Measurements from ENCODE around the gene EXOC5.

EXOC5 gene, protein sequence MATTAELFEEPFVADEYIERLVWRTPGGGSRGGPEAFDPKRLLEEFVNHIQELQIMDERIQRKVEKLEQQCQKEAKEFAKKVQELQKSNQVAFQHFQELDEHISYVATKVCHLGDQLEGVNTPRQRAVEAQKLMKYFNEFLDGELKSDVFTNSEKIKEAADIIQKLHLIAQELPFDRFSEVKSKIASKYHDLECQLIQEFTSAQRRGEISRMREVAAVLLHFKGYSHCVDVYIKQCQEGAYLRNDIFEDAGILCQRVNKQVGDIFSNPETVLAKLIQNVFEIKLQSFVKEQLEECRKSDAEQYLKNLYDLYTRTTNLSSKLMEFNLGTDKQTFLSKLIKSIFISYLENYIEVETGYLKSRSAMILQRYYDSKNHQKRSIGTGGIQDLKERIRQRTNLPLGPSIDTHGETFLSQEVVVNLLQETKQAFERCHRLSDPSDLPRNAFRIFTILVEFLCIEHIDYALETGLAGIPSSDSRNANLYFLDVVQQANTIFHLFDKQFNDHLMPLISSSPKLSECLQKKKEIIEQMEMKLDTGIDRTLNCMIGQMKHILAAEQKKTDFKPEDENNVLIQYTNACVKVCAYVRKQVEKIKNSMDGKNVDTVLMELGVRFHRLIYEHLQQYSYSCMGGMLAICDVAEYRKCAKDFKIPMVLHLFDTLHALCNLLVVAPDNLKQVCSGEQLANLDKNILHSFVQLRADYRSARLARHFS

DNA sequence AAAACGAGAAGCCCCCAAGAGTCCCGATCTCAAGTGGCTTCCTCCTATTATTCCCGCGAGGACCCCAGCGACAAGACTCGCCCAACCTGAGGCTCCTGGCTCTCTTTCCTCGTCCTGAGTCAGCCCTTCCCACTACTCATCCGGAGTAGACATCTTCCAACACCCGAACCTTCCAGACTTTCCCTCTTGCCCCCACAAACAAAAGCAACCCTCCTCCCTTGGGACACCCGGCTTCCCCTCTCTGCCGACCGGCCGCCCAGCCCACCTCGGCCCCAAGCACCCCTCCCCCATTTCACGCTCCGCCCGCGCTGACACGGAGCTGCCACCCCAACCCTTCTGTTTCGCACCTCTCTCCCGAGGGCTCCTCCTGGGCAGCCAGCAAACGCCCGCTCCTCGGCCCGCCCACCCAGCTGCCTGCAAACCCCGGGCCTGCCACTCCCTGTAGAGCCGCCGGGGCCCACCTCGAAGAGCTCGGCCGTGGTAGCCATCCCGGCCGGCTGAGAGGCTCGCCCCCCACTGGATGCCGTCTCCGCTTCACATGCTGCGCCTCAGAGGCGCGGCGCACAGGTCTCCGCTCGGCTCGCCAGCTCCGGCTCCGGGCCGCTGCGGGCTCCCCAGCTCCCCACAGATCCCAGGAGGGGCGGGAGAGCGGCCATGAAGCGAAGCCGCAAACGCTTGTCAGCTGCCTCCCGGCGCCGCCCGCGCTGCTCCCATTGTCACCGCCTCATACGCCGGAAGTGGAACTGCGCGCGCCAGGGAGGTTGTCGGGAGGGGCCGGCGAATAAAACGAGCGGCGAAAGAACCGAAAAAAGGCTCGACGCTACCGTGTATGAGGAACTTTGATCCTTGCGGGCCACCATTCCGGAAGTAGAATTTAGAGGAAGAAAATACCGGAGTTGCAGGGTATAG is at the start of gene EXOC5, which contains the start of gene AP5M1:
Gene EXOC5 (minus strand): TSS at position 745 of the 909 bp plus-strand sequence. CDS start 257 bp downstream, at position 488.
Gene AP5M1 (plus strand): TSS at position 811 of the 909 bp plus-strand sequence. CDS start 344 bp downstream, outside the sequence.
- peak; percentile 91 for DNase-seq

DNA sequence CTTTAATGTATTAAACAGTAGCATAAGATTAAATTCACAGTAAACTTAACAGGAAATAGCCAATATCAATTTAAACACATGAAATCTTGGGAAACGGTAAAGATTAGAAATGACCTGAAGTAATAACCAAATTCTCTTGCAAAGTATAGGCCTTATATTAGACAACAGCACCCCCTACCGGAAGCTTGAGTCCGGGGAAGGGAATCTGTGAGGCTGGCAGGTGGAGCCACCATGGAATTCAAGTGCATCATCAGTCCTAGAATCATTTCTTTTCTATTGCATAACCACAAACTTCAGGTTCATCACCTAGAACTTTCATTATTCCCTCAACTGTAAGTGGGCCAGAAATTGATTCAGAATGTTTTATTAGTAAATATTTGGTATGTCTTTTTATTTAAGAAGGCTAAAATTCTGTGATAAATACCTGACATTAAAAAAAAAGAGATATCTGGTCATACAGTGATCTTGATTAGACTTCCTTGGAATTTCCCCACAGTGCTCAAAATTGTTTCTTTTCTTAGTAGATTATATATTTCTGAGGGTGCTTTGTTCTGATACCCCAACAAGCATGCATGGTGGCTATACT is 48.6 kb upstream of the EXOC5 start:
- DNase-seq = peak; percentile 68

DNA sequence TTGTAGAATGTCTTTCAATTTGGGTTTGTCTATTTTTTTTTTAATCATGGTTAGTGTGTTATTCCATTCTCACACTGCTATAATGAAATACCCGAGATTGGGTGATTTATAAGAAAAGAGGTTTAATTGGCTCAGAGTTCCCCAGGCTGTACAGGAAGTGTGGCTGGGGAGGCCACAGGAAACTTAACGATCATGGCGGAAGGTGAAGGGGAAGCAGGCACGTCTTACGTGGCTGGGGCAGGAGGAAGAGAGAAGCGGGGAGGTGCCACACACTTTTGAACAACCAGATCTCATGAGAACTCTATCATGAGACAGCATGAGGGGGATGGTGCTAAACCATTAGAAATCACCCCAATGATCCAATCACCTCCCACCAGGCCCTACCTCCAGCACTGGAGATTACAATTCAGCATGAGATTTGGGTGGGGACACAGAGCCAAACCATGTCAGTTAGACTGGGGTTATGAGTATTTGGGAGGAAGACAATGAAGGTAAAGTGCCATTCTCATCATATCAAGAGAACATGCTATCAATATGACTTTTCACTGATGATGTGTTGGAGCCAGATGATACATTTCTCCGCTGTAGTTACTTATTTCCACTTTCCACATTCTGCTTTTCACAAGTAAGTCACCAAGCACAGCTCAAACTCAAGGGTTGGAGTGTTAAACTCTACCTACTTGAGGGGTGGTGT is 45.8 kb upstream of the EXOC5 start:
- no peak for DNase-seq

DNA sequence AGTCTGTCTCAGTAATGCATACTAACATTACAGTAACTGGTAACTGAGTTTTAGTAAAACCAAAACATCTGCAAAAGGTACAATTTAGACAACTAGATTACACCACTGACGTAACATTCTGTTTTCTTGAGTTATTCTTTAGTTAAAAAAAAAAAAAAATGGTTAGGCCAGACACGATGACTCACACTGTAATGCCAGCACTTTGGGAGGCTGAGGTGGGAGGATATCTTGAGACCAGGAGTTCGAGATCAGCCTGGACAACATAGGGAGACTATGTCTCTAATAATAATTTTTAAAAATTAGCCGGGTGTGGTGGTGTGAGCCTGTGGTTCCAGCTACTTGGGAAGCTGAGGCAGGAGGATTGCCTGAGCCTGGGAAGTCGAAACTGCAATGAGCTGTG is 34.2 kb upstream of the EXOC5 start:
- no peak for DNase-seq

DNA sequence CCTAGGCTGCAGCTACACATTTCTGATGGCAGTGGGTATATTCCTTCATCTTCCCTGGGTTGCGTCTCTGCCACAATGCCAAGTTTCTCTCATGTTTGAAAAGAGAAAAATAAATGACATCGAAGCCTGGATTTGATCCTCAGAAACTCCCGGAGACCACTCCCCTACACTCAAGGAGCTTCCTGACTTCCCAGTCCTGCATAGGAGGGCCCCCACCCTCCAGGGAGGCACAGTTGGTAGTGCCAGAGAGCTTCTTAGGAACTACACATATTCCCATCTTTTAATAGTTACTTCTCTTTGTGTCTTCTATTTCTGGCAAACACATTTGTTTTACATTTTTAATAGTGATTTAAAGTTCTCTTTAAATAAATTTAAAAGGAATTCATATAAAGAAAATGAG is 30.8 kb upstream of the EXOC5 start:
- no peak for DNase-seq

DNA sequence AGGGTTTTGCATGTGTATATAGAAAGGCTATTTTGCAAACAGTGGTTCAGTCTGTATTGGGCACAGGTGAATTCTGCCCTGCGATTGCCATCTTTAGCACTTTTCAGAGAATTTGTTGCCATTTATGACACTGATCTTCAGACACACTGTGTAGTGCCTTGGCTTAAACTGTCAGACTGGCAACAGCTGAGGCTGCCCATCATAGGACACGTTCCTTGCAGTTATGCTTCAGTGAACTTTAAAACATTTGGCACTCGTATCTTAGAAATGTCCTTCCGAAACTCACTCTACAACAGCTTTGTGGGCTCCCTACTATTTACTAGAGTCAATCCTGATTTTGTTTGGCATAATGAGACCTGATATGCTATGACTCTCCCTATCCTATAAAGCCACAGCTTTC is 29.1 kb upstream of the EXOC5 start:
- DNase-seq = no peak

DNA sequence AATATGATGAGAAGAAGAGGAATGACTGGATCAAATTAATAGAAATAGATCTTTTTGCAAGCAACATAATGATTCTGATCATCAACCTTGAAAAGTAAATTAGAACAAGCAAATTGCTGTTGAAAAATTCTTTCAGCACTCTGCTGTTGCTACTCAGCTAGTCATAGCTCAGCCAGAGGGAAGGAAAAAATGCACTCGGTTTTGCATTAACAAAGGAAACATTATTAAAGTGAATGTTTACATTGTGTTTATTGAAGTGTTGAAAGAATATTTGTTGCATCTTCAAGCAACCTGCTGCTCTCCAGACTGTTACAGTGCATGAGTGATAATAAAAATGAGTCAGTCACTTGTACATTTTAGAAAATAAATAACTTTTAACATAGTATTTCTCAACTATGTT is 26.5 kb upstream of the EXOC5 start:
- no peak for DNase-seq

DNA sequence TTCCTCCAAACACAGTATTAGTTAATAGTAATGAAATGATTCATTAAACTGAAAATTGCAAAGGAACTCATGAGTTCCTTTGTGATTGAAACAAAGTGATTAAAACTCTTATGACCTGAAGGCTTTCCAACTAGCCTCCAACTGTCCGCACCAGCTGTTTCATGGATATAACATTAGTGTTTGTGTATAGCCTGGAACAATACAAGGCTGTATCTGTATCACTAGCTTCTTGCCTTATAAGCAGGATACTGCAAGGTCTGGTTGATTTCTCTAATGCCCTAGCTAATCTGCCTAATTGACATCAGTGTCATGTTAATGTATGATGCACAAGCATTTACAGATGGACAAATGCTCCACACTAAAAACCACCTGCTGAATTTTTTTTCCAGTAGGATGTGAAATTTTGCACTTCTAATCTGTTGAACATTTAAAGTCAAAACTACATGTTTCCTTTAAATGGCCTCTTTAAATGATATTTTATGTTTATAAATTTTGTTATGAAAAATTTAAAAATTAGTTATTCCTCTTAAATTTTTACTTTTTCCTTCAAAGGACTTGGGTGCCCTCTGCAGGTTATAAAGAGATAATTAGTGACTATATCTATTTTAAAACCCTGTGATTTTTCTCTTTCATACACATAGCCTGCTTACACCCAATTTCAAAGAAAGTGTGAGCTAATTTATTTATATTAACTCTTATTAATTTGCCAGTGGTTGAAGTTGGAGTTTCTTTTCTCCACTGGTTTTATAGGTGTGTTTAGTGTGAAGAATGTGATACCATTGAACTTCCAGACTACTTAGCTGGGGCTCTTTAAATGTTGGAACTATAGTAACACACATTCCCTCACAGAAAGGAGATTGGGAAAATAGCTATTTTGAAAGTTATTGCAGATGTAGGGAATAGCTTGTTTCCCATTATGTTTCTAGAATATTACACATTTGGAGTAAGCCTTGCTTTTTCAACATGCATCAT is 25.4 kb upstream of the EXOC5 start:
- no peak for DNase-seq

DNA sequence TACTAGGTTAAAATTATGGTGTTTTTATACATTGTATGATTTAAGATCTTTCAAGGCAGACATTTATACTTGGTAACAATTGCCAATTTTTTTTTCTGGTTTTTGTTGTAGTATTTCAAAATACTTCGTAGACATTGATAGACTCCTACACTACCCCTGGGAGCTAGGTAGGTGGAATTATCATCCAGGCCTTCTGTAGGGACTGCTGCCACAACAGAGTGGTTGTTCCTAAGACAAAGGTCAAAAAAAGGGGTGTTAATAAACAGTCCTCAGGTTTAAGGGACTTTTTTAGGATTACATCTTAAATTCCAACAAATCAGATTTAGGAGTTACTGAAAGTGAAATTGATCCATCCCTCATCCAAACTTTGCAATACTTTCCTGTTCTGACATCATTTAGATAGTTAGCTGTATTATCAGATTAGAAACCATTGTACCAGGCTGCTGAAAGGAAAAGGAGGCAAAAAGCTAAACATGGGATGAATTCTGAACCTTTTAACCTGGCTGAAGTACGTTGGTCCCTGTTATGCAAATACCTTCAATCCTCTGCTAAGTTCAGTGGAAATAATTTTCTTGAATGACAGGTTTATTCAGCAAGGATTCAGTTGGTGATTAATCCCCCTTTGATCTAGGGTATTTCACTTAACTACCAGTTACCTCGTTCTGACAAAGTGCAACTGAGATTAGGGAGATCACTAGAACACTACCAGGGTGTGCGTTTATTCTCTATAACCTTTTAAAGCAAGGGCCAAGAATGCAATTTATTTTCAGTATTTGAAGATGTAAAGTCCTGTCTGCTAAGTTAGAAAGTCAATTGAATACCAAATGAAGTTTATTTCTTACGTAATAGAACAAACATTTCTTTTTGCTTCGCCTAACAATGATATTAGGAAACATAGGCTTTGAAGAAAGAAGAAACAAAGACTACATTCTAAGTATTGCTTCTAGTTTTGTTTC is 23.3 kb upstream of the EXOC5 start:
- no peak for DNase-seq

DNA sequence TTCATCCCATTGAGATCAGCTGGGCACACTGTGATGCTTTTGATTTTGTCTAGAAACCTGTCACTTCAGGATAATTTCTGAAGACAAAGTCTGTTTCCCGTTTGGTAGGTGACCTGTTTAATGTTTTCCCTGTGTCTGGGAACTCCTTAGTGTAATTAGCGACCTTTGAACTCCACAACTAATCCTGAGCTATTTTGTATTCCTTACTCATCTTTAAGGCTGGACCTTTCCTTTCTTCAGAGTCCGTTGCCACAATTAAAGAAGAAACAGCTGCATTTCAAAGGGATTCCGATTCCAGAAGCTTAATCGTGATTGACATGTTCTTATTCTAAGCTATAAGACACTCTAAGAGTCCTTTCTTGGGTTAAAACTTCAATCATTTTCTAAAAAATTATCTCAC is 22.0 kb upstream of the EXOC5 start:
- no peak for DNase-seq

DNA sequence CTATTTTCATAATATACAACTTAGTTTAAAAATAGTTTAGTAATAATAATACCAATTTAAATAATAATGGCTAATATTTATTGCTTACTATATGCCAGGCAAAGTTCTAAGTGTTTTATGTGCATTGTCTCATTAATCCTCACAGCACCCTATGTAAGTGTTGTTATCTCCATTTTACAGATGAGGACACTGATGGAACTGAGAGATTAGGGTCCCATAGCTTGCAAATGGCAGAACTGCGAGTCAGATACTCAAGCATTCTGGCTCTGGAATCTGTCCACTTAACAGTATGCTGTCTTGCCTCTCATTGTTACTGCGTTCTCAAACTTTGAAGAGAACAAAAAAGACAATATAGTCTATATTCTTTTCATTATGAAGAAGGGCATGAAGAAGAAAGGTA is 19.0 kb upstream of the EXOC5 start:
- DNase-seq = no peak

DNA sequence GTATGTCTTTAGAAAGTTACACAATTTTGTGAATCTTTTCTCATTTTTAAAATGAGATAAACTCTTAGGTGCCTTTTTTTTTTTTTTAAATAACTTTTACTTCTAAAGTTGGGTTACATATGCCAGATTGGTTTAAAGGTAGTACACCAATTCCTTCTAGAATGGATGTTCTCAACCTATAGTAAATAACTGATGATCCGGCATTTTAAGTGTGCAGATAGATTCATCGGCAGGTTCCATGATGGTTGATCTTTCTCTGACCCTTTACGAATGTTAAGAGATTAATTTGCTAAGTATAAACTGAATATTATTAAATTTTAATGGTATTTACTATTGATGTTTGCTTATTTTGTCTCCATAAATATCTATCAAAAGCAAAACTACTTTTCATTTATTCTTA is 8.4 kb upstream of the EXOC5 start:
- DNase-seq = no peak

DNA sequence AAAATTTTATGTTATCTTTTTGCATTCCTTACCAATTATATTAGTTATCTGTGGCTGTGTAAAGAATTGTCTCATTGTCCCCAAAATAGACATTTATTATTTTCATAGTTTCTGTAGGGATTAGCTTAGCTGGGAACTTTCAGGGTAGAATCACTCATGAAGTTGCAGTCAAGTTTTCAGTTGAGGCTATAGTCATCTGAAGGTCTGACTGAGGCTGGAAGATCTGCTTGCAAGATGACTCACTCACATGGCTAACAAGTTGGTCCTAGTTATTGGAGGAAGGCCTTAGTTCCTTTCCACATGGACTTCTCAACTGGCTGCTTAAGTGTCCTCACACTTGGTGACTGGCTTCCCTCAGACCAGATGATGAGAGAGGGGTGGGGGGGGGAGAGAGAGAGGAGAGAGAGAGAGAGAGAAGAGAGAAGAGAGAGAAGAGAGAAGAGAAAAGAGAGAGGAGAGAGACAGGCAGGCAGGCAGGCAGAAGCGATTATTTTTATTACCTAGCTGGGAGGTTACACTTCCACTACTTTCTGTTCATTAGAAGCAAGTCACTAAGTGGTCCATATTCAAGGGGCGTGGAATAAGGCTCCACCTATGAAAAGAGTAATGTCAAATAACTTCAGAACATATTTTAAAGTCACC is 6.4 kb upstream of the EXOC5 start:
- DNase-seq = no peak

DNA sequence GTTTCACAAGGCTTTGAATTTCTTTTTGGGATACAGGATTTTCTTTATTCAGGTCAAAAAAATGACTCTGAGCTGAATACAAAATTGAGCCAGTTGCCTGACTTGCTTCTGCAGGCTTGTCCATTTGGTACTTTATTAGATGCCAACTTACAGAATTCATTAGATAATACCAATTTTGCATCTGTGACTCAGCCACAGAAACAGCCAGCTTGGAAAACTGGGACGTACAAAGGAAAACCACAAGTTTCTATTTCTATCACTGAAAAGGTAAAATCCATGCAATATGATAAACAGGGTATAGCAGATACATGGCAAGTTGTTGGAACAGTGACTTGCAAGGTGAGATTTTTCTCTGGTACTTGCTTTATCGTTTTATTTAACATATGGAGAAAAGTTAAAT is 5.8 kb upstream of the EXOC5 start:
- no peak for DNase-seq

DNA sequence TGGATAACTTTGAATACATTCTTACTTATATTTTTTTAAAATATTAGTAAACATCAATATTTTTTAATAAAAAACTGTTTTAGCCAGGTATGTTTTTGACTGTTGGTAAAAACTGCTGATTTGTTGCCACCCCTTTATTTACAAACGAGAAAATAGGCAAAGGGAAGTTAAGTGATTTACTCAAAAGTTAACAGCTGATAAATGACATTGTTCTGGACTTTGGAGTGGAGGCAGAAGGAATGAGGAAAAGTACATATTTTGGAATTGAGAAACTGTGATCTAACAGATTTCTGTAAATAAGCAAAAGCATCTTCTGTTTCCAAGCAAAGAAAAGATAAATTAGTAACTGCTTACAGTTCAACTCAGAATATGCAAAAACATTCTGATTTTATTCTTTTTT is 4.5 kb upstream of the EXOC5 start:
- no peak for DNase-seq

DNA sequence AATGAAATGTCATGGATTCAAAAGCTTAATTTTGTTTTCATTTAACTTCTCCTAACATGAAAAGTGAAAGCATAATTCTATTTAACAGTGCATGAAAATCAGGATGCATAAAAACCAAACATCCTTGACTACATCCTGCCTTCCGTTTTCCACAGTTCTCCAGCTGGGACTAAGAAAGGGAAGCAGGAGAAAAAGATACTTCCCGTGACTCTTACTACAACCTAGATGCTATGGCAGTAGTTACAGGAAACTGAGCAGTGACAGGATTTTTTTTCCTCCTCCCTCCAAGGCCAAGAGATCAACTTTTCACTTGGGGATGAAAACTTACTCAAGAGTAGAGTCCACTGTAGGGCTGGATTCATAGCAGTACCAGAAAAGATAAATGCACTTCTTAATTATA is 2.6 kb downstream of the EXOC5 start:
- no peak for DNase-seq

DNA sequence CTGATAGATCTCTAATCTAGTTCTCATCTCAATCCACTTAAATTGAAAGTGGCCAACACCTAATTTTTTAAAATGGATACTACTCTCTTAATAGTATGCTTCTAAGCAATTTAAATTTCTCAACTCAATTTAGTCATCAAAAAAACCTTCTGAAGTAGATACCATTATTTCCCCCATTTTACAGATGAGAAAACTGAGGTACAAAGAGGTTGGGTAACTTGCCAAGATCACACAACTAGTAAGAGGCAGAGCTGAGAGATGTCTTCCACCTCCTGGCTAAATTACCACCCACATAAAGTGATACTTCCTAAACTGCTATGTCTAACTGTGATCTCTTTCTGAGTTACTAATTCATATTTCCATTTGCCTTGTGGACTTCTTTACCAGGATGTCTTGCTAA is 6.6 kb downstream of the EXOC5 start:
- DNase-seq = no peak

DNA sequence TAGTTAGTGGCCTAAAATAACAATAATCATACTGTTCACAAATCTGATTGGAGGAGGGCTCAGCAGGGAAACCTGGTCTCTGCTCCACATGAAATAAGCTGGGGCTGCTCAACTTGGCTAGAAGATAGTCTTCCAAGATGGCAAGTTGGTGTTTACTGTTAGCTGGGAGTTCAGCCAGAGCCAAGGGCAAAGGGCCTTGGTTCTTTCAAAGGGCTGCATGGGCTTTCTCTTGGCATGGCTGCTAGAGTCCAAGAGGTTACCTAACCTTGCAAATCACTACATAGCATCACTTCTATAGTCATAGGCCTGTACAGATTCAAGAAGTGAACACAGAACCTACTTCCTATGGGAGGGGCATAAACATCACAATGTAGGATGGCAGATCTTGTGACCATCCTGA is 7.1 kb downstream of the EXOC5 start:
- DNase-seq = no peak

DNA sequence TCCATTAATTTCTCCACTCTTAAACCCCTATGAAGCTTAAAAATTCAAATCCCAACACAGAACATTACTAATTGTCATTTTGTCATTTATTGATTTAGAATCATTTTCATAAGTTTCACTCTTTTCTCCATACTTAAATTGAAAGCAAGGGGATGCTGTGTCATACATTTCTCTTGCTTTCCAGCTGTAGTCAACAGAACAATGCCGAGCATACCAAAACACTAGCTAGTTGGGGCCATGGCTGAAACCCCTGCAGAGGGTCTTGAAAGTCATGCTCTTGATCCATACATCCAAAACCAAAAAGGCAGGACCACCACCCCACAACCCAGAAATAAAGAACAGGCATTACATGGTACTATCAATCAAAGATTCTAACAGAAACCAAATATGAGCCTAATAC is 9.0 kb downstream of the EXOC5 start:
- DNase-seq = no peak

Measured in NCI-H748 treated with DMSO at 0.1 percent for 48 hours (cell line).